GM19463 (cell line): Measurements from ENCODE around the gene ZBTB25.

ENCODE experiments used
- ATAC-seq: cut with Tn5 transposase; IDR thresholded peaks from one replicate; pipeline ENCODE4 v1.9.1; 2021; ENCODE audit warnings: mild to moderate bottlenecking, moderate library complexity; ENCODE audit not compliant: unreplicated experiment

Gene ZBTB25

GRCh38 chr14:64444984-64445845 lies 58.4 kb downstream of the ZBTB25 start:
- ATAC-seq, result peak; percentile 99

GRCh38 chr14:64444140-64444539 lies 59.5 kb downstream of the ZBTB25 start:
- ATAC-seq, result no peak

- ATAC-seq, result no peak
Observed at GRCh38 chr14:64442300-64442988, 61.2 kb downstream of the ZBTB25 start.

GRCh38 chr14:64440494-64440893 lies 63.1 kb downstream of the ZBTB25 start:
- no peak for ATAC-seq

GRCh38 chr14:64439141-64439540 lies 64.5 kb downstream of the ZBTB25 start:
- no peak for ATAC-seq

GRCh38 chr14:64438181-64438841 lies 65.3 kb downstream of the ZBTB25 start:
- ATAC-seq, result no peak

GRCh38 chr14:64434528-64434927 lies 69.1 kb downstream of the ZBTB25 start:
- ATAC-seq, result no peak

- no peak for ATAC-seq
Observed at GRCh38 chr14:64423987-64424386, 79.7 kb downstream of the ZBTB25 start.

- ATAC-seq, result peak; percentile 78
Observed at GRCh38 chr14:64422756-64423155, 80.9 kb downstream of the ZBTB25 start.

- no peak for ATAC-seq
Observed at GRCh38 chr14:64422005-64422404, 81.6 kb downstream of the ZBTB25 start.

GRCh38 chr14:64421166-64421565 lies 82.5 kb downstream of the ZBTB25 start:
- ATAC-seq, result no peak

GRCh38 chr14:64419003-64419402 lies 84.6 kb downstream of the ZBTB25 start:
- no peak for ATAC-seq

- ATAC-seq, result no peak
Observed at GRCh38 chr14:64417771-64418125, 85.9 kb downstream of the ZBTB25 start.

GRCh38 chr14:64417055-64417770 lies 86.4 kb downstream of the ZBTB25 start:
- no peak for ATAC-seq

GRCh38 chr14:64416348-64416932 lies 87.2 kb downstream of the ZBTB25 start:
- ATAC-seq, result no peak

GRCh38 chr14:64412237-64412636 lies 91.4 kb downstream of the ZBTB25 start:
- no peak for ATAC-seq

GRCh38 chr14:64411001-64411400 lies 92.6 kb downstream of the ZBTB25 start:
- no peak for ATAC-seq

GRCh38 chr14:64410084-64410774 lies 93.4 kb downstream of the ZBTB25 start:
- ATAC-seq, result no peak

GRCh38 chr14:64409126-64409920 lies 94.3 kb downstream of the ZBTB25 start:
- ATAC-seq, result peak; percentile 53
